OCI-LY1 (cell line): Measurements from ENCODE around the gene ODAD2.
"Not testable (repeated sequence)": the region's sequence is repeated elsewhere in the genome, so short reads cannot be mapped to it uniquely, and the experiment has no call there.

Experiments used
- H2AFZ ChIP-seq: fragments of 200-600 bp; sonication (generic), shearing (Covaris generic); 2 replicates; pipeline ENCODE4 v1.6.0; 2014; ENCODE audit warnings: antibody characterized with exemption, mild to moderate bottlenecking, low read length
- H3F3A ChIP-seq: fragments of 200-600 bp; sonication (generic), shearing (Covaris generic); 2 replicates; pipeline ENCODE4 v1.6.0; 2014; ENCODE audit warnings: mild to moderate bottlenecking, antibody characterized with exemption, low read length, moderate library complexity; ENCODE audit not compliant: insufficient read depth
- H3K27ac ChIP-seq: fragments of 200-600 bp; sonication (generic); 2 replicates; pipeline ENCODE4 v1.5.1; 2014; ENCODE audit warnings: low read length, mixed run types, mild to moderate bottlenecking, low read depth; ENCODE audit not compliant: poor library complexity, severe bottlenecking
- H3K27me3 ChIP-seq: fragments of 200-600 bp; sonication (generic); 2 replicates; pipeline ENCODE4 v1.6.0; 2014; ENCODE audit warnings: antibody characterized with exemption, mild to moderate bottlenecking, low read length, moderate library complexity; ENCODE audit not compliant: insufficient read depth
- H3K36me3 ChIP-seq: fragments of 200-600 bp; sonication (generic); 2 replicates; pipeline ENCODE4 v1.6.1; 2014; ENCODE audit warnings: mild to moderate bottlenecking, antibody characterized with exemption, low read length, moderate library complexity, mixed read lengths; ENCODE audit not compliant: insufficient read depth
- H3K4me1 ChIP-seq: fragments of 200-600 bp; sonication (generic); 2 replicates; pipeline ENCODE4 v1.5.1; 2014; ENCODE audit warnings: mild to moderate bottlenecking, low read length, moderate library complexity; ENCODE audit not compliant: insufficient read depth, severe bottlenecking
- H3K4me2 ChIP-seq: fragments of 200-600 bp; sonication (generic), shearing (Covaris generic); 2 replicates; pipeline ENCODE4 v1.6.1; 2014; ENCODE audit warnings: low read length
- H3K4me3 ChIP-seq: fragments of 200-600 bp; sonication (generic); 2 replicates; pipeline ENCODE4 v1.5.1; 2014; ENCODE audit warnings: low read length, low read depth, mild to moderate bottlenecking, mixed read lengths; ENCODE audit not compliant: poor library complexity, severe bottlenecking
- H3K79me2 ChIP-seq: fragments of 200-600 bp; shearing (Covaris generic); 2 replicates; pipeline ENCODE4 v1.6.1; 2016; ENCODE audit warnings: mixed run types, low read length, mixed read lengths; ENCODE audit not compliant: insufficient read depth
- H3K9ac ChIP-seq: fragments of 200-600 bp; sonication (generic), shearing (Covaris generic); 2 replicates; pipeline ENCODE4 v1.6.1; 2014; ENCODE audit warnings: mild to moderate bottlenecking, low read length, mixed read lengths
- H3K9me2 ChIP-seq: fragments of 200-600 bp; sonication (generic), shearing (Covaris generic); 2 replicates; pipeline ENCODE4 v1.6.1; 2014; ENCODE audit warnings: low read depth, mild to moderate bottlenecking, low read length, mixed read lengths
- H3K9me3 ChIP-seq: fragments of 200-600 bp; shearing (Covaris generic); 2 replicates; pipeline ENCODE4 v1.6.1; 2014; ENCODE audit warnings: low read length, mixed read lengths
- H4K20me1 ChIP-seq: fragments of 200-600 bp; sonication (generic), shearing (Covaris generic); 2 replicates; pipeline ENCODE4 v1.6.0; 2016; ENCODE audit warnings: mild to moderate bottlenecking, low read length; ENCODE audit not compliant: insufficient read depth
- CTCF ChIP-seq: fragments of 200-600 bp; sonication (generic), shearing (Covaris generic); IDR thresholded peaks from 2 replicates; pipeline ENCODE4 v1.5.1; 2017; ENCODE audit warnings: mild to moderate bottlenecking, antibody characterized with exemption, low read length, moderate library complexity, mixed read lengths
- EZH2 ChIP-seq: fragments of 200-600 bp; sonication (generic), shearing (Covaris generic); IDR thresholded peaks from 2 replicates; pipeline ENCODE4 v1.8.0; 2017; ENCODE audit warnings: borderline replicate concordance, mixed run types, mild to moderate bottlenecking, antibody characterized with exemption, low read length, moderate library complexity, mixed read lengths

ODAD2 gene

GRCh38 chr10:27998178-27998953, 513 bp downstream of the ODAD2 start:
- Histone ChIP-seq H3K4me2 (no peak overlapping the region), H3K9me2 (no peaks in the 10 kb centered on the region), H3K4me1 (no peaks in the 10 kb centered on the region), H3F3A (no peaks in the 10 kb centered on the region), H3K9me3 (no peaks in the 10 kb centered on the region), H3K27ac (no peak overlapping the region), H3K36me3 (no peaks in the 10 kb centered on the region), H4K20me1 (no peaks in the 10 kb centered on the region), H3K4me3 (no peak overlapping the region), H3K79me2 (no peaks in the 10 kb centered on the region), H3K9ac (no peak overlapping the region), H2AFZ (no peak overlapping the region), H3K27me3 (no peaks in the 10 kb centered on the region)
- no peak for TF ChIP-seq EZH2
- no peak for TF ChIP-seq CTCF

- no peaks in the 10 kb centered on the region for H3K36me3 ChIP-seq
- H3K9me2 ChIP-seq: no peaks in the 10 kb centered on the region
- H4K20me1 ChIP-seq: no peaks in the 10 kb centered on the region
- no peak overlapping the region for H3K27ac ChIP-seq
- no peaks in the 10 kb centered on the region for H3K9me3 ChIP-seq
- no peaks in the 10 kb centered on the region for H3K79me2 ChIP-seq
- no peak overlapping the region for H3K4me3 ChIP-seq
- TF ChIP-seq EZH2 (no peak), CTCF (no peak)
- H3K27me3 ChIP-seq: no peaks in the 10 kb centered on the region
- H2AFZ ChIP-seq: no peak overlapping the region
- H3K9ac ChIP-seq: no peak overlapping the region
- no peaks in the 10 kb centered on the region for H3K4me1 ChIP-seq
- no peaks in the 10 kb centered on the region for H3F3A ChIP-seq
- no peak overlapping the region for H3K4me2 ChIP-seq
These were observed 1.1 kb downstream of the ODAD2 start for GRCh38 chr10:27997865-27998177.

GRCh38 chr10:27995311-27995710, 3.6 kb downstream of the ODAD2 start:
- Histone ChIP-seq H3K4me2 (no peak overlapping the region), H3K36me3 (no peaks in the 10 kb centered on the region), H3K9me3 (no peaks in the 10 kb centered on the region), H3K79me2 (no peaks in the 10 kb centered on the region), H3F3A (no peaks in the 10 kb centered on the region), H3K4me3 (no peak overlapping the region), H3K27me3 (no peaks in the 10 kb centered on the region), H3K9ac (no peak overlapping the region), H3K4me1 (no peaks in the 10 kb centered on the region), H3K9me2 (no peaks in the 10 kb centered on the region), H3K27ac (no peak overlapping the region), H2AFZ (no peak overlapping the region), H4K20me1 (no peaks in the 10 kb centered on the region)
- TF ChIP-seq CTCF (no peak), EZH2 (no peak)

GRCh38 chr10:27989357-27989756, 9.5 kb downstream of the ODAD2 start:
- H3K9me2 ChIP-seq, H3K4me2 ChIP-seq, H3K9me3 ChIP-seq: not testable (repeated sequence)

More at GRCh38 chr10:27989357-27989756, 9.5 kb downstream of the ODAD2 start:
- not testable (repeated sequence) for H3K9ac ChIP-seq, H2AFZ ChIP-seq, H4K20me1 ChIP-seq, H3K36me3 ChIP-seq, H3K4me3 ChIP-seq, H3F3A ChIP-seq, H3K79me2 ChIP-seq, H3K27me3 ChIP-seq, H3K4me1 ChIP-seq, H3K27ac ChIP-seq
